Right kidney (tissue), 9 donors: ENCODE results near the gene ZNF396.

Experiments used
- DNase-seq: peaks from one replicate; pipeline ENCODE4 v3.0.0-alpha.2; 2016
- long read RNA-seq, 8 donors: transcript quantifications; one replicate each; lab custom pipeline, GENCODE V29; 2026

ZNF396 gene
- long read RNA-seq, donor 1, partial matches to known transcripts = 0 of 1 reads
- long read RNA-seq, donor 1, other reads (novel, unspliced or antisense) = 0 of 1 reads
- long read RNA-seq, donor 2, partial matches to known transcripts = 0 of 3 reads
- long read RNA-seq, donor 2, other reads (novel, unspliced or antisense) = 0 of 3 reads
- long read RNA-seq, donor 3, partial matches to known transcripts = 0 of 2 reads
- long read RNA-seq, donor 3, other reads (novel, unspliced or antisense) = 0 of 2 reads
- long read RNA-seq, donor 4, partial matches to known transcripts = 0 of 3 reads
- long read RNA-seq, donor 4, other reads (novel, unspliced or antisense) = 0 of 3 reads
- long read RNA-seq, donor 5, transcript ZNF396-206 (4 exons, 2,752 nt) = major isoform, 5 of 5 reads
- long read RNA-seq, donor 5, partial matches to known transcripts = 0 of 5 reads
- long read RNA-seq, donor 5, other reads (novel, unspliced or antisense) = 0 of 5 reads
- long read RNA-seq, donor 6, partial matches to known transcripts = 0 of 1 reads
- long read RNA-seq, donor 6, other reads (novel, unspliced or antisense) = 0 of 1 reads
- long read RNA-seq, donor 7 = 0 reads
- long read RNA-seq, donor 8, partial matches to known transcripts = 0 of 1 reads
- long read RNA-seq, donor 8, other reads (novel, unspliced or antisense) = 0 of 1 reads

GRCh38 chr18:35376742-35377695 is at the start of gene ZNF396:
ZNF396 (minus strand) TSS chr18:35377337; CDS start chr18:35374292, 3,045 bp downstream.
- DNase-seq = peak; percentile 75

- DNase-seq = no peak
Measured at GRCh38 chr18:35426786-35427185, 49.6 kb upstream of the ZNF396 start.

GRCh38 chr18:35424356-35424755 is 47.2 kb upstream of the ZNF396 start:
- no peak for DNase-seq

GRCh38 chr18:35422237-35422636 is 45.1 kb upstream of the ZNF396 start:
- no peak for DNase-seq

GRCh38 chr18:35418610-35419009 is 41.5 kb upstream of the ZNF396 start:
- no peak for DNase-seq

GRCh38 chr18:35417223-35417622 is 40.1 kb upstream of the ZNF396 start:
- DNase-seq = no peak

- DNase-seq = no peak
Measured at GRCh38 chr18:35415511-35416073, 38.5 kb upstream of the ZNF396 start.

- DNase-seq = no peak
Measured at GRCh38 chr18:35413163-35413511, 36.0 kb upstream of the ZNF396 start.

- no peak for DNase-seq
Measured at GRCh38 chr18:35411625-35412351, 34.7 kb upstream of the ZNF396 start.

- no peak for DNase-seq
Measured at GRCh38 chr18:35410561-35410960, 33.4 kb upstream of the ZNF396 start.

GRCh38 chr18:35409911-35410310 is 32.8 kb upstream of the ZNF396 start:
- no peak for DNase-seq

- DNase-seq = no peak
Measured at GRCh38 chr18:35408843-35409261, 31.7 kb upstream of the ZNF396 start.

GRCh38 chr18:35407871-35408481 is 30.8 kb upstream of the ZNF396 start:
- DNase-seq = peak; percentile 34

- no peak for DNase-seq
Measured at GRCh38 chr18:35406666-35407065, 29.5 kb upstream of the ZNF396 start.

- DNase-seq = no peak
Measured at GRCh38 chr18:35397976-35398375, 20.8 kb upstream of the ZNF396 start.

- DNase-seq = no peak
Measured at GRCh38 chr18:35393716-35394115, 16.6 kb upstream of the ZNF396 start.

GRCh38 chr18:35392375-35392774 is 15.2 kb upstream of the ZNF396 start:
- no peak for DNase-seq

GRCh38 chr18:35390951-35391700 is 14.0 kb upstream of the ZNF396 start:
- DNase-seq = no peak

- no peak for DNase-seq
Measured at GRCh38 chr18:35389095-35389618, 12.0 kb upstream of the ZNF396 start.

- DNase-seq = no peak
Measured at GRCh38 chr18:35387152-35387571, 10.0 kb upstream of the ZNF396 start.
